Hepatocyte (in vitro differentiated cells): ENCODE measurements around the gene MB.

Experiments used
- EZH2 ChIP-seq: fragments of 200-600 bp; sonication (generic); IDR thresholded peaks from 2 replicates; pipeline ENCODE4 v1.6.1; 2016; ENCODE audit warnings: antibody characterized with exemption, mild to moderate bottlenecking, borderline replicate concordance
- EZH2phosphoT487 ChIP-seq: fragments of 200-600 bp; sonication (generic); IDR thresholded peaks from one replicate; pipeline ENCODE4 v1.6.1; 2018; ENCODE audit warnings: antibody characterized with exemption, mild to moderate bottlenecking, low read depth, moderate library complexity; ENCODE audit not compliant: unreplicated experiment, severe bottlenecking
- TF ChIP-seq, protein P1 (sequence below): fragments of 200-600 bp; sonication (generic); IDR thresholded peaks from 2 replicates; pipeline ENCODE4 v1.5.1; 2016; ENCODE audit warnings: antibody characterized with exemption, mild to moderate bottlenecking; ENCODE audit not compliant: poor library complexity

DNA sequence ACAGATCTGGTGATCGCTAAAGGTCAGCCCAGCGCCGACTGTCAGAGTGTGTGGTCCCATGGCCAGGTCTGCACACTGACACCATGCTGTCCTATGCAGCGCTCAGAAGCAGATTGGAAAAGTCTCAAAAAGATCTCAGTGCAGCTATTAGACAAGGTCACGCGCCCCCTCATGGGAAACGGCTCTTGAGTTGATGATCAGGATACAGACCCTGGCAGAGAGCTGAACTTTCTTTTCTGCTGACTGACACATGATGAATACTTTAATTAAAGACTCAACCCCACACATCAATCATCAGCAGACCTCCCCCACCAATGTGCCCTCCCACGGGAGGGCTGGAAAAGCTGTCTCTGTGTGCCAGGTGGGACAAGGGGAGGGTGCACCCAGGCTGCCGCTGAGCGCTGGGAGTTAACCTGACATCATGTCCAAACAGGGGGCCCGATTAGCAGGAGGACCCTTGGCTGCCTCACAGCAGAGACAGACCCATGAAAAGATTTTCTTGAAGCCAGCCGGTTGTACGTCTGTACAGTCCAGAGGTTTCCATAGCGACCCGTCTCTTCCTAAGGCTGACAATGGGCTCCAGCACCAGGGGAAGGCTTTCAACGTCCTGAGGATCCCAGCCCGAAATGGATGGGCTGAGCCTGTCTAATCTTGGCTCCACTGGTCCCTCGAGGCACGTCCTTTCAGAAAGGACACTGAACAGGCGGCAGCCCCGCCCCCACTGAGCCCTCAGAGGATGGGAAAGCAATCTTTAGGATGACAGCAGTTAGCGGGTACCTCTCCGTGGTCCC is 49.6 kb downstream of the MB start:
- TF ChIP-seq EZH2: no peak
- TF ChIP-seq, protein P1, sequence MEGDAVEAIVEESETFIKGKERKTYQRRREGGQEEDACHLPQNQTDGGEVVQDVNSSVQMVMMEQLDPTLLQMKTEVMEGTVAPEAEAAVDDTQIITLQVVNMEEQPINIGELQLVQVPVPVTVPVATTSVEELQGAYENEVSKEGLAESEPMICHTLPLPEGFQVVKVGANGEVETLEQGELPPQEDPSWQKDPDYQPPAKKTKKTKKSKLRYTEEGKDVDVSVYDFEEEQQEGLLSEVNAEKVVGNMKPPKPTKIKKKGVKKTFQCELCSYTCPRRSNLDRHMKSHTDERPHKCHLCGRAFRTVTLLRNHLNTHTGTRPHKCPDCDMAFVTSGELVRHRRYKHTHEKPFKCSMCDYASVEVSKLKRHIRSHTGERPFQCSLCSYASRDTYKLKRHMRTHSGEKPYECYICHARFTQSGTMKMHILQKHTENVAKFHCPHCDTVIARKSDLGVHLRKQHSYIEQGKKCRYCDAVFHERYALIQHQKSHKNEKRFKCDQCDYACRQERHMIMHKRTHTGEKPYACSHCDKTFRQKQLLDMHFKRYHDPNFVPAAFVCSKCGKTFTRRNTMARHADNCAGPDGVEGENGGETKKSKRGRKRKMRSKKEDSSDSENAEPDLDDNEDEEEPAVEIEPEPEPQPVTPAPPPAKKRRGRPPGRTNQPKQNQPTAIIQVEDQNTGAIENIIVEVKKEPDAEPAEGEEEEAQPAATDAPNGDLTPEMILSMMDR: no peak
- no peak for TF ChIP-seq EZH2phosphoT487
